Measurements from ENCODE around the gene MYO18B.

The MYO18B gene

DNA sequence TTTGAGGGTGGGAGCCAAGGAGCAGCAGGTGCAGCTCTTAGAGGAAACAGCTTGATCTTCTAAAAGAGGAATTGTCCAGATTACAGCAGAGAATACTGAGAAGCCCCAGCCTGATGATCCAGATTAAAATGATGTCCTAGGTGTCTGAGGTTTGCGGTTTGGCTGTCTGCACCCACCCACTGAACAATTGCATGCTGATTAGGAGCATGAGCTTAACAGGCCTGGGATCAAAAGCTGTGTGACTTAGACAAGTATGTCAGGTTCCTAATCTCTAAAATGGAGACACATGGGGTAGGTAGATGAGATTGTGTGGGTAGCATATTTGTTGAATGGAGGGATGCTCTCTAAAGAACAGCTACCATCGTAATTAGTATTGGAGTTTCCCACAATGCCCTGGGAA lies 260.5 kb downstream of the MYO18B start:
- TF ChIP-seq, protein P1, sequence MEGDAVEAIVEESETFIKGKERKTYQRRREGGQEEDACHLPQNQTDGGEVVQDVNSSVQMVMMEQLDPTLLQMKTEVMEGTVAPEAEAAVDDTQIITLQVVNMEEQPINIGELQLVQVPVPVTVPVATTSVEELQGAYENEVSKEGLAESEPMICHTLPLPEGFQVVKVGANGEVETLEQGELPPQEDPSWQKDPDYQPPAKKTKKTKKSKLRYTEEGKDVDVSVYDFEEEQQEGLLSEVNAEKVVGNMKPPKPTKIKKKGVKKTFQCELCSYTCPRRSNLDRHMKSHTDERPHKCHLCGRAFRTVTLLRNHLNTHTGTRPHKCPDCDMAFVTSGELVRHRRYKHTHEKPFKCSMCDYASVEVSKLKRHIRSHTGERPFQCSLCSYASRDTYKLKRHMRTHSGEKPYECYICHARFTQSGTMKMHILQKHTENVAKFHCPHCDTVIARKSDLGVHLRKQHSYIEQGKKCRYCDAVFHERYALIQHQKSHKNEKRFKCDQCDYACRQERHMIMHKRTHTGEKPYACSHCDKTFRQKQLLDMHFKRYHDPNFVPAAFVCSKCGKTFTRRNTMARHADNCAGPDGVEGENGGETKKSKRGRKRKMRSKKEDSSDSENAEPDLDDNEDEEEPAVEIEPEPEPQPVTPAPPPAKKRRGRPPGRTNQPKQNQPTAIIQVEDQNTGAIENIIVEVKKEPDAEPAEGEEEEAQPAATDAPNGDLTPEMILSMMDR (IDR thresholded peaks at IDR 0.05; ENCODE audit: low read depth, low read length, missing control alignments): no peak
- in situ Hi-C loops (cut with HindIII; ENCODE audit: low sequenced_read_pairs): no loop called here
- no peak for DNase-seq (ENCODE audit: low read depth)
- H3K4me3 ChIP-seq (ENCODE audit: low read depth, low read length): no peak overlapping the region

DNA sequence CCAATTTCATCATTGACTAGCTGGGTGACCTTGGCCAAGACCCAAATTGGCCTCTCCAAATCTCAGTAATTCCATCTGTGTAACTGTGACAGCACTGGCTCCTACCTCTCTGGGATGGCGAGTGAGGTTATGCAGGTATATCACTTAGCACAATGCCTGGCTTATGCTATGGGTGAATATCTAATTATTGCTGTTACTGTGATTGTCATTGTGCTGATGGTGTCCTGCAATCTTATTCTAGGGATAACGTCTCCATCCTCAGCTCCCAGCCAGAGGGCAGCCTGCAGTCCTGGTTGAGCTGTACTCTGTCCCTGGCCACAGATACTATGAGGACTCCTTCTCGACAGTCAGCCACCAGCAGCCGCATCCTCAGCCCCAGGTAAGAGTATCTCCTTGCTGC lies 262.5 kb downstream of the MYO18B start:
- no peak overlapping the region for H3K4me3 ChIP-seq (ENCODE audit: low read depth, low read length)
- in situ Hi-C loops (cut with HindIII; ENCODE audit: low sequenced_read_pairs): no loop called here
- TF ChIP-seq, protein P1 (IDR thresholded peaks at IDR 0.05; ENCODE audit: low read depth, low read length, missing control alignments): no peak
- DNase-seq (ENCODE audit: low read depth): no peak

DNA sequence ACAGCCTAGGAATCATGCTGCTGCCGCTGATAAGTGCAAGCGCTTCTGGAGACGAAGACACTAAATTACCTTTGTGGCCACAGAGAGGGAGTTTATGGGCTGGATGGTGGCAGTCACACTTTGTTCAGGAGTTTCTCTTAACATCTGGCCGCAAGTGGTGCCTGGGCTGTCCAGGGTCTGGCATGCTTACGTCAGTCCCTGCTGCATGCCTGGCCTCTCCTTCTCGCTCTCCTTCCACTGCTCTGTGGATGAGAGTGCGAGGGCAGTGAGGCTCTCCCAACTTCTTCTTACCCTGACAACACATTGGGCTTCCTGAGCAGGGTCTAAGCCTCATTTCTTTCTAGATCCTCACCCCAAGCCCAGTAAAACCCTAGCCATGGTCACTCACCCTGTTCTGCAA lies 266.6 kb downstream of the MYO18B start:
- DNase-seq (ENCODE audit: low read depth): no peak
- H3K4me3 ChIP-seq (ENCODE audit: low read depth, low read length): no peak overlapping the region
- in situ Hi-C loops (cut with HindIII; ENCODE audit: low sequenced_read_pairs): no loop called here
- TF ChIP-seq, protein P1 (IDR thresholded peaks at IDR 0.05; ENCODE audit: low read depth, low read length, missing control alignments): no peak

DNA sequence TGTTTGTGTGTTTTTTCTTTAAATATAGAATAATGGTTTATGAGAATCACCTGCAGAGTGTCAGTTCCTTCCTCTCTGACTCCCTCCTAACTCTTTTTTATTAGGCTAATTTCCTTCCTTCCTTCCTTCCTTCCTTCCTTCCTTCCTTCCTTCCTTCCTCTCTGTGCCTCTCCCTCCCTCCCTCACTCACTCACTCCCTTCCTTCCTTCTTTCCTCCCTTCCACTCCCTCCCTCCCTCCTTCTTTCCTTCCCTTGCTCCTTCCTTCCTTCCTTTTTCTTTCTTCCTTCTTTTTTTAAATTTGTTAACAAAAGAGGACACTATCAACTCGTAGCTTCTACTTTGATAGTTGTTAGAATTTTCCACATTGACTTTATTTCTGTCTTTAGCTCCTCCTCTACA lies 274.9 kb downstream of the MYO18B start:
- in situ Hi-C loops (cut with HindIII; ENCODE audit: low sequenced_read_pairs): no loop called here
- H3K4me3 ChIP-seq (ENCODE audit: low read depth, low read length): no peak overlapping the region
- no peak for DNase-seq (ENCODE audit: low read depth)
- TF ChIP-seq, protein P1 (IDR thresholded peaks at IDR 0.05; ENCODE audit: low read depth, low read length, missing control alignments): no peak

DNA sequence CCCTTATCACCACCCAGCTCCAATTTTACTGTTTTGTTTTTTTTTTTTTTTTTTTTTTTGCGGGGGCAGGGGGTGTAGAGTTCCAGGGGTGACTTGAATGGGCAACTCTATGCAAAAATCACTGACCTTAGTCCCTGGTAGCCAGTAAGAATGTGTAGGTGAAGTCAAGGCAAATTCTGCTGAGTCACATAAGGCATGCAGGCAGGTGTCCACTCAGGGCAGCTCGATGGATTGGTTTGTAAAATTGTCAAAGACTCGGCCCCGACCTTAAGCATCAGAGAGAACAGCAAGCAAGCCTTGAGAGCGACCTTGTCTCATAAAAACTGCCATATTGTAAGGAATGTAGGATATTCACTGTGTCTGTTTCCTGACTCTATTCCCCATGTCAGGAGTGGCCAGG lies 275.9 kb downstream of the MYO18B start:
- DNase-seq (ENCODE audit: low read depth): no peak
- no peak overlapping the region for H3K4me3 ChIP-seq (ENCODE audit: low read depth, low read length)
- in situ Hi-C loops (cut with HindIII; ENCODE audit: low sequenced_read_pairs): no loop called here
- TF ChIP-seq, protein P1 (IDR thresholded peaks at IDR 0.05; ENCODE audit: low read depth, low read length, missing control alignments): no peak

DNA sequence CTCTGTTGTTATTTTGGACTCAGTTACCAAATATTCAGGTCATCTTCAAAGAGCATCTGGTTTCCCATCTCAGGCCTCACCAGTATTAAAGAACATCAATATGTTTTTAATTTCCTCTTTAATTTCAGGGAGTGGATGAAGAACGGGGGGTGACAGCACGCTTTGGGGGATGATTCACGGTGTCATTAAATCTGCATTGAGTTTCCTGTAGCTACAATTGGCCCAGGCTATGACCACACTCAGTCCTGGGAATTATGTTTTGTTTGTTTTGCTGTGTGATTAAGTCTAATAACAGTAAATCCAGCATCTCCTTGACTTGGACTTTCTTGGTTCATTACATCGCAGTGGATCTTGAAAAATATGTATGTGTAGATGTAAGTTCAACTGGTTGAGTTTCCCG lies 277.6 kb downstream of the MYO18B start:
- H3K4me3 ChIP-seq (ENCODE audit: low read depth, low read length): no peak overlapping the region
- in situ Hi-C loops (cut with HindIII; ENCODE audit: low sequenced_read_pairs): no loop called here
- DNase-seq (ENCODE audit: low read depth): no peak
- TF ChIP-seq, protein P1 (IDR thresholded peaks at IDR 0.05; ENCODE audit: low read depth, low read length, missing control alignments): no peak

DNA sequence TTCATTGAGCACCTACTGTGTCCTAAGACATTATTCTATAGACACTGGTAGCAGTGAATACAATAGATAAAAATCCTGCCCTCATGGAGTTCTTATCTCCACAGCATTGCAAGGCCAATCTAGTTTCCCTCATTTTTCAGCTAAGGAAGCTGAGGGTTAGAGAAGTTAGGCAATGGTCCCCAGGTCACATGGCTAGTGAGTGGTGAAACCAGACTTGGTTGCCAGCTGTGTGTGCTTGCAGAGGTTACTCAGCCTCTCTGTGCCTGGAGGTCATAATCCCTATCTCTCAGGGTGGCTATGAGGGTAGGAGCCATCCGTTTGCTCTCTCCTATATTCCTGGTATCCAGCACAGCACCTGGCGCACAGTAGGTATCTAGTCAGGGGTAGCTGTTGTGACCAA lies 279.5 kb downstream of the MYO18B start:
- in situ Hi-C loops (cut with HindIII; ENCODE audit: low sequenced_read_pairs): no loop called here
- TF ChIP-seq, protein P1 (IDR thresholded peaks at IDR 0.05; ENCODE audit: low read depth, low read length, missing control alignments): no peak
- DNase-seq (ENCODE audit: low read depth): no peak
- H3K4me3 ChIP-seq (ENCODE audit: low read depth, low read length): no peak overlapping the region

Measured in astrocyte of the cerebellum (primary cell).